DOHH2 (cell line): ENCODE measurements around the gene SGCD.

Experiments used
- H3F3A ChIP-seq: fragments of 200-600 bp; sonication (generic), shearing (Covaris generic); 2 replicates; pipeline ENCODE4 v1.6.0; 2016; ENCODE audit warnings: antibody characterized with exemption, mild to moderate bottlenecking; ENCODE audit not compliant: control insufficient read depth, insufficient read depth
- H3K27ac ChIP-seq: fragments of 200-600 bp; sonication (generic); 2 replicates; pipeline ENCODE4 v1.5.1; 2014; ENCODE audit warnings: low read depth, mild to moderate bottlenecking, low read length, moderate library complexity
- H3K27me3 ChIP-seq: fragments of 200-600 bp; sonication (generic); 2 replicates; pipeline ENCODE4 v1.6.1; 2014; ENCODE audit warnings: mild to moderate bottlenecking, low read length, mixed read lengths; ENCODE audit not compliant: control insufficient read depth
- H3K36me3 ChIP-seq: fragments of 200-600 bp; sonication (generic); 2 replicates; pipeline ENCODE4 v1.6.1; 2014; ENCODE audit warnings: mild to moderate bottlenecking, low read length, moderate library complexity, mixed read lengths; ENCODE audit not compliant: control insufficient read depth
- H3K4me1 ChIP-seq: fragments of 200-600 bp; sonication (generic); 2 replicates; pipeline ENCODE4 v1.6.1; 2014; ENCODE audit warnings: mild to moderate bottlenecking, low read length, mixed read lengths; ENCODE audit not compliant: control insufficient read depth
- H3K4me2 ChIP-seq: fragments of 200-600 bp; sonication (generic); 2 replicates; pipeline ENCODE4 v1.6.0; 2014; ENCODE audit warnings: mild to moderate bottlenecking, low read length, moderate library complexity
- H3K4me3 ChIP-seq: fragments of 200-600 bp; sonication (generic); 2 replicates; pipeline ENCODE4 v1.5.1; 2014; ENCODE audit warnings: mild to moderate bottlenecking, low read length, mixed read lengths
- H3K79me2 ChIP-seq: fragments of 200-600 bp; sonication (generic); 2 replicates; pipeline ENCODE4 v1.6.1; 2014; ENCODE audit warnings: mild to moderate bottlenecking, low read length, mixed read lengths; ENCODE audit not compliant: control insufficient read depth
- H3K9me2 ChIP-seq: fragments of 200-600 bp; sonication (generic); replicated peaks from 2 replicates; pipeline ENCODE4 v1.6.1; 2014; ENCODE audit warnings: mild to moderate bottlenecking, low read length, mixed read lengths; ENCODE audit not compliant: control insufficient read depth
- H3K9me3 ChIP-seq: fragments of 200-600 bp; sonication (generic); 2 replicates; pipeline ENCODE4 v1.6.1; 2014; ENCODE audit warnings: antibody characterized with exemption, low read length, mixed read lengths; ENCODE audit not compliant: control insufficient read depth, insufficient read depth
- H4K20me1 ChIP-seq: fragments of 200-600 bp; sonication (generic); 2 replicates; pipeline ENCODE4 v1.6.0; 2014; ENCODE audit warnings: low read depth, mild to moderate bottlenecking, antibody characterized with exemption, low read length, moderate library complexity; ENCODE audit not compliant: control insufficient read depth, insufficient read depth
- CTCF ChIP-seq: fragments of 200-600 bp; sonication (generic); IDR thresholded peaks from one replicate; pipeline ENCODE4 v1.5.1; 2014; ENCODE audit warnings: antibody characterized with exemption, mild to moderate bottlenecking, low read depth, low read length; ENCODE audit not compliant: poor library complexity, severe bottlenecking
- EZH2phosphoT487 ChIP-seq: fragments of 200-600 bp; sonication (generic); IDR thresholded peaks from 2 replicates; pipeline ENCODE4 v1.6.1; 2017; ENCODE audit warnings: borderline replicate concordance, mild to moderate bottlenecking, antibody characterized with exemption, low read length, moderate library complexity, mixed read lengths

The SGCD gene

GRCh38 chr5:156497804-156498208 is 170.8 kb downstream of the SGCD start:
- Histone ChIP-seq H3K4me3 (no peak overlapping the region), H3K9me2 (no peaks in the 10 kb centered on the region), H3K27ac (no peak overlapping the region), H3K27me3 (no peaks in the 10 kb centered on the region), H3K4me1 (no peaks in the 10 kb centered on the region), H3K9me3 (no peaks in the 10 kb centered on the region), H3K79me2 (no peaks in the 10 kb centered on the region), H3F3A (no peaks in the 10 kb centered on the region), H3K36me3 (no peaks in the 10 kb centered on the region), H4K20me1 (no peaks in the 10 kb centered on the region), H3K4me2 (no peak overlapping the region)
- TF ChIP-seq CTCF (no peak), EZH2phosphoT487 (no peak)

- H3K79me2 ChIP-seq = no peaks in the 10 kb centered on the region
- no peaks in the 10 kb centered on the region for H3F3A ChIP-seq
- no peaks in the 10 kb centered on the region for H4K20me1 ChIP-seq
- no peaks in the 10 kb centered on the region for H3K36me3 ChIP-seq
- TF ChIP-seq EZH2phosphoT487 = no peak
- TF ChIP-seq CTCF = no peak
- no peaks in the 10 kb centered on the region for H3K9me2 ChIP-seq
- no peak overlapping the region for H3K4me2 ChIP-seq
- no peaks in the 10 kb centered on the region for H3K9me3 ChIP-seq
- H3K4me1 ChIP-seq = no peaks in the 10 kb centered on the region
- no peaks in the 10 kb centered on the region for H3K27me3 ChIP-seq
- no peak overlapping the region for H3K27ac ChIP-seq
- no peak overlapping the region for H3K4me3 ChIP-seq
Measured at GRCh38 chr5:156498226-156498980, 171.4 kb downstream of the SGCD start.

- Histone ChIP-seq H3K9me2 (no peaks in the 10 kb centered on the region), H3K79me2 (no peaks in the 10 kb centered on the region), H3F3A (no peaks in the 10 kb centered on the region), H3K4me1 (no peaks in the 10 kb centered on the region), H3K27me3 (no peaks in the 10 kb centered on the region), H3K4me2 (no peak overlapping the region), H3K9me3 (no peaks in the 10 kb centered on the region), H3K27ac (no peak overlapping the region), H4K20me1 (no peaks in the 10 kb centered on the region), H3K36me3 (no peaks in the 10 kb centered on the region), H3K4me3 (no peak overlapping the region)
- TF ChIP-seq EZH2phosphoT487 (no peak), CTCF (no peak)
Measured at GRCh38 chr5:156500755-156501154, 173.8 kb downstream of the SGCD start.
